ENCODE data around the gene SMURF1.
A peak's percentile ranks its signal among the peaks of the same experiment; 100 is the strongest.

SMURF1 gene

GRCh38 chr7:99030457-99030856 lies 113.5 kb downstream of the SMURF1 start:
- DNase-seq (ENCODE audit: insufficient read length, low spot score): no peak
- FAIRE-seq: no peak
- TF ChIP-seq TAF1 (IDR thresholded peaks at IDR 0.05; ENCODE audit: low read depth, low read length): no peak
- TF ChIP-seq POLR2A (IDR thresholded peaks at IDR 0.05; ENCODE audit: low read depth, low read length): no peak
- TF ChIP-seq POLR2AphosphoS5 (IDR thresholded peaks at IDR 0.05; ENCODE audit: low read depth, low read length): no peak
- TF ChIP-seq SPI1 (IDR thresholded peaks at IDR 0.05; ENCODE audit: low read depth, low read length): no peak
- no peak for TF ChIP-seq PAX5 (IDR thresholded peaks at IDR 0.05; ENCODE audit: insufficient read depth, low read length, severe bottlenecking)
- TF ChIP-seq POU2F2 (IDR thresholded peaks at IDR 0.05; ENCODE audit: low read depth, low read length): no peak

GRCh38 chr7:99029466-99030435 lies 114.2 kb downstream of the SMURF1 start:
- DNase-seq (ENCODE audit: insufficient read length, low spot score) (no peak), FAIRE-seq (no peak)
- TF ChIP-seq POLR2A (IDR thresholded peaks at IDR 0.05; ENCODE audit: low read depth, low read length) (no peak), SPI1 (IDR thresholded peaks at IDR 0.05; ENCODE audit: low read depth, low read length) (no peak), POU2F2 (IDR thresholded peaks at IDR 0.05; ENCODE audit: low read depth, low read length) (no peak), PAX5 (IDR thresholded peaks at IDR 0.05; ENCODE audit: insufficient read depth, low read length, severe bottlenecking) (no peak), POLR2AphosphoS5 (IDR thresholded peaks at IDR 0.05; ENCODE audit: low read depth, low read length) (no peak)

GRCh38 chr7:99028261-99028973 lies 115.5 kb downstream of the SMURF1 start:
- DNase-seq (ENCODE audit: insufficient read length, low spot score) (no peak), FAIRE-seq (no peak)
- TF ChIP-seq SPI1 (IDR thresholded peaks at IDR 0.05; ENCODE audit: low read depth, low read length): 0 out of 2 replicates have a peak, but pooled peaks have one; percentile 42
- no peak for TF ChIP-seq POLR2AphosphoS5 (IDR thresholded peaks at IDR 0.05; ENCODE audit: low read depth, low read length)

GRCh38 chr7:99027841-99028240 lies 116.1 kb downstream of the SMURF1 start:
- TF ChIP-seq PAX5 (IDR thresholded peaks at IDR 0.05; ENCODE audit: insufficient read depth, low read length, severe bottlenecking): no peak
- no peak for TF ChIP-seq POLR2A (IDR thresholded peaks at IDR 0.05; ENCODE audit: low read depth, low read length)
- no peak for TF ChIP-seq POU2F2 (IDR thresholded peaks at IDR 0.05; ENCODE audit: low read depth, low read length)
- FAIRE-seq (no peak), DNase-seq (ENCODE audit: insufficient read length, low spot score) (no peak)

- TF ChIP-seq TAF1 (IDR thresholded peaks at IDR 0.05; ENCODE audit: low read depth, low read length): no peak
- TF ChIP-seq PAX5 (IDR thresholded peaks at IDR 0.05; ENCODE audit: insufficient read depth, low read length, severe bottlenecking): no peak
- no peak for TF ChIP-seq POLR2AphosphoS5 (IDR thresholded peaks at IDR 0.05; ENCODE audit: low read depth, low read length)
- no peak for TF ChIP-seq SPI1 (IDR thresholded peaks at IDR 0.05; ENCODE audit: low read depth, low read length)
- TF ChIP-seq POU2F2 (IDR thresholded peaks at IDR 0.05; ENCODE audit: low read depth, low read length): no peak
- TF ChIP-seq POLR2A (IDR thresholded peaks at IDR 0.05; ENCODE audit: low read depth, low read length): no peak
- DNase-seq (ENCODE audit: insufficient read length, low spot score) (no peak), FAIRE-seq (no peak)
These were observed 116.7 kb downstream of the SMURF1 start for GRCh38 chr7:99027241-99027640.

- FAIRE-seq: no peak
- DNase-seq (ENCODE audit: insufficient read length, low spot score): no peak
- no peak for TF ChIP-seq SPI1 (IDR thresholded peaks at IDR 0.05; ENCODE audit: low read depth, low read length)
- no peak for TF ChIP-seq POLR2AphosphoS5 (IDR thresholded peaks at IDR 0.05; ENCODE audit: low read depth, low read length)
- TF ChIP-seq POLR2A (IDR thresholded peaks at IDR 0.05; ENCODE audit: low read depth, low read length): no peak
- no peak for TF ChIP-seq TAF1 (IDR thresholded peaks at IDR 0.05; ENCODE audit: low read depth, low read length)
- TF ChIP-seq POU2F2 (IDR thresholded peaks at IDR 0.05; ENCODE audit: low read depth, low read length): no peak
- TF ChIP-seq PAX5 (IDR thresholded peaks at IDR 0.05; ENCODE audit: insufficient read depth, low read length, severe bottlenecking): no peak
These were observed 119.8 kb downstream of the SMURF1 start for GRCh38 chr7:99024066-99024465.

- FAIRE-seq (no peak), DNase-seq (ENCODE audit: insufficient read length, low spot score) (no peak)
- TF ChIP-seq POU2F2 (IDR thresholded peaks at IDR 0.05; ENCODE audit: low read depth, low read length): no peak
- TF ChIP-seq POLR2AphosphoS5 (IDR thresholded peaks at IDR 0.05; ENCODE audit: low read depth, low read length): no peak
- no peak for TF ChIP-seq SPI1 (IDR thresholded peaks at IDR 0.05; ENCODE audit: low read depth, low read length)
- TF ChIP-seq PAX5 (IDR thresholded peaks at IDR 0.05; ENCODE audit: insufficient read depth, low read length, severe bottlenecking): no peak
- TF ChIP-seq TAF1 (IDR thresholded peaks at IDR 0.05; ENCODE audit: low read depth, low read length): no peak
- no peak for TF ChIP-seq POLR2A (IDR thresholded peaks at IDR 0.05; ENCODE audit: low read depth, low read length)
These were observed 121.9 kb downstream of the SMURF1 start for GRCh38 chr7:99021941-99022560.

GRCh38 chr7:99020413-99020715 lies 123.5 kb downstream of the SMURF1 start:
- TF ChIP-seq POU2F2 (IDR thresholded peaks at IDR 0.05; ENCODE audit: low read depth, low read length) (no peak), TAF1 (IDR thresholded peaks at IDR 0.05; ENCODE audit: low read depth, low read length) (no peak), SPI1 (IDR thresholded peaks at IDR 0.05; ENCODE audit: low read depth, low read length) (no peak), POLR2A (IDR thresholded peaks at IDR 0.05; ENCODE audit: low read depth, low read length) (no peak), PAX5 (IDR thresholded peaks at IDR 0.05; ENCODE audit: insufficient read depth, low read length, severe bottlenecking) (no peak), POLR2AphosphoS5 (IDR thresholded peaks at IDR 0.05; ENCODE audit: low read depth, low read length) (no peak)
- no peak for DNase-seq (ENCODE audit: insufficient read length, low spot score)
- no peak for FAIRE-seq

All from GM12891 (cell line).